OCI-LY3 (cell line): ENCODE data around the gene KYNU.

Experiments
- EZH2phosphoT487 ChIP-seq: fragments of 200-600 bp; shearing (Covaris generic); IDR thresholded peaks from 2 replicates; pipeline ENCODE4 v1.6.1; 2018; ENCODE audit warnings: antibody characterized with exemption, mixed run types, low read depth
- TF ChIP-seq, protein P1 (sequence below): fragments of 200-600, 300-600 bp; sonication (generic); IDR thresholded peaks from 2 replicates; pipeline ENCODE4 v1.5.1; 2014; ENCODE audit warnings: antibody characterized with exemption, low read length, low read depth

- TF ChIP-seq, protein P1, sequence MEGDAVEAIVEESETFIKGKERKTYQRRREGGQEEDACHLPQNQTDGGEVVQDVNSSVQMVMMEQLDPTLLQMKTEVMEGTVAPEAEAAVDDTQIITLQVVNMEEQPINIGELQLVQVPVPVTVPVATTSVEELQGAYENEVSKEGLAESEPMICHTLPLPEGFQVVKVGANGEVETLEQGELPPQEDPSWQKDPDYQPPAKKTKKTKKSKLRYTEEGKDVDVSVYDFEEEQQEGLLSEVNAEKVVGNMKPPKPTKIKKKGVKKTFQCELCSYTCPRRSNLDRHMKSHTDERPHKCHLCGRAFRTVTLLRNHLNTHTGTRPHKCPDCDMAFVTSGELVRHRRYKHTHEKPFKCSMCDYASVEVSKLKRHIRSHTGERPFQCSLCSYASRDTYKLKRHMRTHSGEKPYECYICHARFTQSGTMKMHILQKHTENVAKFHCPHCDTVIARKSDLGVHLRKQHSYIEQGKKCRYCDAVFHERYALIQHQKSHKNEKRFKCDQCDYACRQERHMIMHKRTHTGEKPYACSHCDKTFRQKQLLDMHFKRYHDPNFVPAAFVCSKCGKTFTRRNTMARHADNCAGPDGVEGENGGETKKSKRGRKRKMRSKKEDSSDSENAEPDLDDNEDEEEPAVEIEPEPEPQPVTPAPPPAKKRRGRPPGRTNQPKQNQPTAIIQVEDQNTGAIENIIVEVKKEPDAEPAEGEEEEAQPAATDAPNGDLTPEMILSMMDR: no peak
- no peak for TF ChIP-seq EZH2phosphoT487
Observed at GRCh38 chr2:142954493-142954892, 77.0 kb downstream of the KYNU start.
